Measurements from ENCODE around the gene TAS2R41.

TAS2R41 gene

GRCh38 chr7:143516981-143517380 is 39.3 kb downstream of the TAS2R41 start:
- Histone ChIP-seq H3K4me2 (ENCODE audit: low read length) (no peak overlapping the region), H4K20me1 (ENCODE audit: control insufficient read depth, insufficient read depth, low read depth, low read length) (no peaks in the 10 kb centered on the region), H3K4me3 (ENCODE audit: low read length) (no peak overlapping the region), H3K27me3 (ENCODE audit: control insufficient read depth, low read length) (peaks cover 3% of the 10 kb centered on the region; the same call in 1 of the 2 replicates), H3K9me3 (ENCODE audit: control insufficient read depth, insufficient read depth, low read length) (no peaks in the 10 kb centered on the region), H3K79me2 (ENCODE audit: control insufficient read depth, low read length) (no peaks in the 10 kb centered on the region), H3F3A (ENCODE audit: control insufficient read depth, insufficient read depth) (no peaks in the 10 kb centered on the region), H3K9me2 (replicated peaks; ENCODE audit: control insufficient read depth, low read length) (no peaks in the 10 kb centered on the region; the same call in 1 of the 2 replicates), H3K4me1 (ENCODE audit: control insufficient read depth, low read length) (no peaks in the 10 kb centered on the region), H3K27ac (ENCODE audit: low read depth, low read length) (no peak overlapping the region), H3K36me3 (ENCODE audit: control insufficient read depth, low read length) (no peaks in the 10 kb centered on the region)
- no peak for TF ChIP-seq CTCF (IDR thresholded peaks at IDR 0.05; ENCODE audit: low read depth, low read length, poor library complexity, severe bottlenecking)
- no peak for TF ChIP-seq EZH2phosphoT487 (IDR thresholded peaks at IDR 0.05; ENCODE audit: borderline replicate concordance, low read length)

- Histone ChIP-seq H4K20me1 (ENCODE audit: control insufficient read depth, insufficient read depth, low read depth, low read length) (no peaks in the 10 kb centered on the region), H3K27ac (ENCODE audit: low read depth, low read length) (no peak overlapping the region), H3K4me3 (ENCODE audit: low read length) (no peak overlapping the region), H3K9me2 (replicated peaks; ENCODE audit: control insufficient read depth, low read length) (no peaks in the 10 kb centered on the region; the same call in 1 of the 2 replicates), H3K36me3 (ENCODE audit: control insufficient read depth, low read length) (no peaks in the 10 kb centered on the region), H3K79me2 (ENCODE audit: control insufficient read depth, low read length) (no peaks in the 10 kb centered on the region), H3K4me1 (ENCODE audit: control insufficient read depth, low read length) (no peaks in the 10 kb centered on the region), H3K4me2 (ENCODE audit: low read length) (no peak overlapping the region), H3F3A (ENCODE audit: control insufficient read depth, insufficient read depth) (no peaks in the 10 kb centered on the region), H3K27me3 (ENCODE audit: control insufficient read depth, low read length) (peaks cover 3% of the 10 kb centered on the region; the same call in 1 of the 2 replicates), H3K9me3 (ENCODE audit: control insufficient read depth, insufficient read depth, low read length) (no peaks in the 10 kb centered on the region)
- TF ChIP-seq EZH2phosphoT487 (IDR thresholded peaks at IDR 0.05; ENCODE audit: borderline replicate concordance, low read length) (no peak), CTCF (IDR thresholded peaks at IDR 0.05; ENCODE audit: low read depth, low read length, poor library complexity, severe bottlenecking) (no peak)
These were observed 40.8 kb downstream of the TAS2R41 start for GRCh38 chr7:143518521-143518920.

- Histone ChIP-seq H3K9me3 (ENCODE audit: control insufficient read depth, insufficient read depth, low read length) (no peaks in the 10 kb centered on the region), H3K36me3 (ENCODE audit: control insufficient read depth, low read length) (no peaks in the 10 kb centered on the region), H3K9me2 (replicated peaks; ENCODE audit: control insufficient read depth, low read length) (no peaks in the 10 kb centered on the region; the same call in 1 of the 2 replicates), H3K27me3 (ENCODE audit: control insufficient read depth, low read length) (peaks cover 3% of the 10 kb centered on the region; the same call in 1 of the 2 replicates), H4K20me1 (ENCODE audit: control insufficient read depth, insufficient read depth, low read depth, low read length) (no peaks in the 10 kb centered on the region), H3F3A (ENCODE audit: control insufficient read depth, insufficient read depth) (no peaks in the 10 kb centered on the region), H3K4me1 (ENCODE audit: control insufficient read depth, low read length) (no peaks in the 10 kb centered on the region), H3K4me3 (ENCODE audit: low read length) (no peak overlapping the region), H3K4me2 (ENCODE audit: low read length) (no peak overlapping the region), H3K79me2 (ENCODE audit: control insufficient read depth, low read length) (no peaks in the 10 kb centered on the region), H3K27ac (ENCODE audit: low read depth, low read length) (no peak overlapping the region)
- no peak for TF ChIP-seq CTCF (IDR thresholded peaks at IDR 0.05; ENCODE audit: low read depth, low read length, poor library complexity, severe bottlenecking)
These were observed 41.3 kb downstream of the TAS2R41 start for GRCh38 chr7:143518941-143519340.
